K562 (cell line): ENCODE measurements around the gene C5orf24.
"Not testable (repeated sequence)": the region's sequence is repeated elsewhere in the genome, so short reads cannot be mapped to it uniquely, and the experiment has no call there.

Experiments
- EP300 ChIP-seq: IDR thresholded peaks from 2 replicates; pipeline ENCODE4 v1.6.1; 2012; ENCODE audit warnings: low read length, improper control_type of control experiment
- PHF8 ChIP-seq: fragments of 200-600 bp; sonication (generic); IDR thresholded peaks from 2 replicates; pipeline ENCODE4 v1.6.1; 2012; ENCODE audit warnings: mixed run types, mild to moderate bottlenecking, inconsistent platforms, low read length, moderate library complexity, borderline replicate concordance
- SIN3A ChIP-seq, 2 experiments: fragments of 150-350 bp in 1 of 2; IDR thresholded peaks; 2 replicates each; pipeline ENCODE4 v1.6.1; 2011 to 2016; ENCODE audit warnings: borderline replicate concordance in 2 of 2, low read depth in 2 of 2, low read length in 2 of 2, mild to moderate bottlenecking in 2 of 2, moderate library complexity in 2 of 2; ENCODE audit not compliant: control insufficient read depth in 1 of 2
- ZBTB33 ChIP-seq: sonication (generic); formaldehyde crosslinking; IDR thresholded peaks from 2 replicates; pipeline ENCODE4 v1.8.1; 2023; ENCODE audit warnings: mild to moderate bottlenecking, missing genetic modification reagents
- ZNF263 ChIP-seq: sonication (generic); formaldehyde crosslinking; IDR thresholded peaks from 2 replicates; pipeline ENCODE4 v1.8.0; 2022; ENCODE audit warnings: mild to moderate bottlenecking, missing genetic modification reagents, borderline replicate concordance
- TF ChIP-seq, protein P1 (sequence below), 3 experiments: IDR thresholded peaks in 2 of 3; conservative IDR thresholded peaks in 1 of 3; 2 replicates each; pipeline ENCODE4 v1.5.1; 2011 to 2012; ENCODE audit warnings: low read length in 3 of 3, mild to moderate bottlenecking in 3 of 3, control low read depth in 2 of 3, improper control_type of control experiment in 1 of 3, inconsistent platforms in 1 of 3, low read depth in 1 of 3, mixed read lengths in 1 of 3, moderate library complexity in 1 of 3; ENCODE audit not compliant: insufficient read depth in 2 of 3

DNA sequence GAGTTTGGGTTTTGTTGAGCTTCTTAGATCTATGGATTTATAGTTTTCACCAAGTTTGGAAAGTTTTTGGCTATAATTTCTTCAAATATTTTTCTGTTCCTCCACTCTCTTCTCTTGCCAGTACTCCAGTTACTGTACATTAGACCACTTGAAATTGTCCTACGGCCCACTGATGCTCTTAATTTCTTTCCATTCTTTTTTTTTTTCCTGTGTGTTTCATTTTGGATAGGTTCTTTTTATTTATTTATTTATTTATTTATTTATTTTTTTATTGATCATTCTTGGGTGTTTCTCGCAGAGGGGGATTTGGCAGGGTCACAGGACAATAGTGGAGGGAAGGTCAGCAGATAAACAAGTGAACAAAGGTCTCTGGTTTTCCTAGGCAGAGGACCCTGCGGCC, 35.2 kb downstream of the C5orf24 start:
- TF ChIP-seq ZNF263 (CRISPR knock-in tag); PHF8; ZBTB33 (CRISPR knock-in tag); EP300; SIN3A (IDR thresholded peaks at IDR 0.05; ENCODE audit: borderline replicate concordance in 2 of 2, control insufficient read depth in 1 of 2, low read depth in 2 of 2, low read length in 2 of 2): not testable (repeated sequence)
- TF ChIP-seq, protein P1, sequence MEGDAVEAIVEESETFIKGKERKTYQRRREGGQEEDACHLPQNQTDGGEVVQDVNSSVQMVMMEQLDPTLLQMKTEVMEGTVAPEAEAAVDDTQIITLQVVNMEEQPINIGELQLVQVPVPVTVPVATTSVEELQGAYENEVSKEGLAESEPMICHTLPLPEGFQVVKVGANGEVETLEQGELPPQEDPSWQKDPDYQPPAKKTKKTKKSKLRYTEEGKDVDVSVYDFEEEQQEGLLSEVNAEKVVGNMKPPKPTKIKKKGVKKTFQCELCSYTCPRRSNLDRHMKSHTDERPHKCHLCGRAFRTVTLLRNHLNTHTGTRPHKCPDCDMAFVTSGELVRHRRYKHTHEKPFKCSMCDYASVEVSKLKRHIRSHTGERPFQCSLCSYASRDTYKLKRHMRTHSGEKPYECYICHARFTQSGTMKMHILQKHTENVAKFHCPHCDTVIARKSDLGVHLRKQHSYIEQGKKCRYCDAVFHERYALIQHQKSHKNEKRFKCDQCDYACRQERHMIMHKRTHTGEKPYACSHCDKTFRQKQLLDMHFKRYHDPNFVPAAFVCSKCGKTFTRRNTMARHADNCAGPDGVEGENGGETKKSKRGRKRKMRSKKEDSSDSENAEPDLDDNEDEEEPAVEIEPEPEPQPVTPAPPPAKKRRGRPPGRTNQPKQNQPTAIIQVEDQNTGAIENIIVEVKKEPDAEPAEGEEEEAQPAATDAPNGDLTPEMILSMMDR (IDR thresholded peaks at IDR 0.05 in 2 of 3, conservative IDR thresholded peaks at IDR 0.05 in 1 of 3; ENCODE audit: insufficient read depth in 2 of 3, low read depth in 1 of 3, low read length in 3 of 3) = not testable (repeated sequence)
